Peyer's patch (tissue), 4 donors: ENCODE measurements around the gene STAP1. TPM values are rescaled to one million over a fixed set of nuclear protein-coding genes. Genes with fewer than 3 reads are reported as not detected.
"Not testable (repeated sequence)": the region's sequence is repeated elsewhere in the genome, so short reads cannot be mapped to it uniquely, and the experiment has no call there.

ENCODE experiments used
- DNase-seq, 3 donors: peaks; one replicate each; pipeline ENCODE4 v3.0.0-alpha.2; 2017 to 2019
- H3K27ac ChIP-seq, 4 donors: fragments of 200-600 bp; sonication (generic); one replicate each; pipeline ENCODE4 v1.5.1; 2016 to 2019
- H3K27me3 ChIP-seq, 2 donors: fragments of 200-600 bp; sonication (generic); one replicate each; pipeline ENCODE4 v1.5.1; 2019
- H3K36me3 ChIP-seq, 3 donors: fragments of 200-600 bp; sonication (generic); one replicate each; pipeline ENCODE4 v1.5.1; 2016 to 2019
- H3K4me1 ChIP-seq, 4 donors: fragments of 200-600 bp; sonication (generic); one replicate each; pipeline ENCODE4 v1.5.1; 2016 to 2019
- H3K4me3 ChIP-seq, 4 donors: fragments of 200-600 bp; sonication (generic); 1 replicate in 3 of 4; 2 replicates in 1 of 4; pipeline ENCODE4 v1.5.1; 2016 to 2019; ENCODE audit warnings: mild to moderate bottlenecking in 1 of 4
- H3K9me3 ChIP-seq, 4 donors: fragments of 200-600 bp; sonication (generic); one replicate each; pipeline ENCODE4 v1.5.1; 2016 to 2019; ENCODE audit warnings: mild to moderate bottlenecking in 1 of 4
- CTCF ChIP-seq, 6 experiments: fragments of 450-650 bp in 4 of 6; fragments of 200-600 bp in 2 of 6; sonication (generic) in 1 of 6; IDR thresholded peaks; one replicate each; pipeline ENCODE4 v1.5.1; 2017 to 2019; ENCODE audit warnings: antibody characterized with exemption in 6 of 6, mild to moderate bottlenecking in 3 of 6, moderate library complexity in 1 of 6
- POLR2A ChIP-seq, 2 donors: fragments of 450-650 bp; IDR thresholded peaks; one replicate each; pipeline ENCODE4 v1.5.1; 2017; ENCODE audit warnings: antibody characterized with exemption in 2 of 2, mild to moderate bottlenecking in 2 of 2, moderate library complexity in 2 of 2
- total RNA-seq, 4 donors: library from RNA; depleted of rRNA; stranded (reverse); fragments of >200 nt; gene quantifications; one replicate each; pipeline ENCODE4 v1.1.0, GENCODE V29; 2016

The STAP1 gene
- total RNA-seq, 4 donors from 2014 or later = 1.5 to 13.2 TPM; not detected in 2

GRCh38 chr4:67549123-67549522 is 9.4 kb upstream of the STAP1 start:
- Histone ChIP-seq H3K27ac (no peak overlapping the region), H3K27me3 (no peaks in the 10 kb centered on the region), H3K4me3 (no peak overlapping the region), H3K4me1 (peaks cover 0 to under 1% (median 0%) of the 10 kb centered on the region in 4 donors), H3K9me3 (no peaks in the 10 kb centered on the region), H3K36me3 (no peaks in the 10 kb centered on the region)
- peak in 5 of 6 experiments; percentile 33 to 52 (median 45) for TF ChIP-seq CTCF (IDR thresholded peaks at IDR 0.05)
- no peak for TF ChIP-seq POLR2A (IDR thresholded peaks at IDR 0.05)
- no peak for DNase-seq

GRCh38 chr4:67550451-67550850 is 8.1 kb upstream of the STAP1 start:
- H3K9me3 ChIP-seq = no peaks in the 10 kb centered on the region
- H3K27ac ChIP-seq = peak overlapping the region in 2 of 4 donors; percentile 16 to 71
- peak overlapping the region in 2 of 4 donors; percentile 14 to 29 for H3K4me3 ChIP-seq
- no peaks in the 10 kb centered on the region for H3K36me3 ChIP-seq
- no peak for TF ChIP-seq CTCF (IDR thresholded peaks at IDR 0.05)
- TF ChIP-seq POLR2A (IDR thresholded peaks at IDR 0.05) = no peak
- no peaks in the 10 kb centered on the region for H3K27me3 ChIP-seq
- H3K4me1 ChIP-seq = no peaks in the 10 kb centered on the region
- no peak for DNase-seq

- Histone ChIP-seq H3K4me1 (no peaks in the 10 kb centered on the region), H3K27me3 (no peaks in the 10 kb centered on the region), H3K4me3 (no peak overlapping the region), H3K27ac (peak overlapping the region in 1 of 4 donors; percentile 33), H3K36me3 (no peaks in the 10 kb centered on the region), H3K9me3 (no peaks in the 10 kb centered on the region)
- no peak for TF ChIP-seq CTCF (IDR thresholded peaks at IDR 0.05)
- TF ChIP-seq POLR2A (IDR thresholded peaks at IDR 0.05) = no peak
- no peak for DNase-seq
Observed at GRCh38 chr4:67550857-67551256, 7.7 kb upstream of the STAP1 start.

- DNase-seq, H3K27me3 ChIP-seq, H3K4me3 ChIP-seq, H3K4me1 ChIP-seq, H3K36me3 ChIP-seq, H3K9me3 ChIP-seq: not testable (repeated sequence)
- peak overlapping the region in 1 of 4 donors; percentile 32 for H3K27ac ChIP-seq
Observed at GRCh38 chr4:67552146-67552792, 6.3 kb upstream of the STAP1 start.

GRCh38 chr4:67554096-67554495 is 4.4 kb upstream of the STAP1 start:
- Histone ChIP-seq H3K27me3 (no peaks in the 10 kb centered on the region), H3K4me1 (no peaks in the 10 kb centered on the region), H3K4me3 (no peak overlapping the region), H3K36me3 (no peaks in the 10 kb centered on the region), H3K27ac (no peak overlapping the region), H3K9me3 (no peaks in the 10 kb centered on the region)
- DNase-seq = no peak
- TF ChIP-seq POLR2A (IDR thresholded peaks at IDR 0.05) (no peak), CTCF (IDR thresholded peaks at IDR 0.05) (no peak)

- no peaks in the 10 kb centered on the region for H3K36me3 ChIP-seq
- no peak overlapping the region for H3K4me3 ChIP-seq
- H3K9me3 ChIP-seq = no peaks in the 10 kb centered on the region
- no peaks in the 10 kb centered on the region for H3K4me1 ChIP-seq
- no peak for DNase-seq
- H3K27me3 ChIP-seq = no peaks in the 10 kb centered on the region
- TF ChIP-seq CTCF (IDR thresholded peaks at IDR 0.05) (no peak), POLR2A (IDR thresholded peaks at IDR 0.05) (no peak)
- no peak overlapping the region for H3K27ac ChIP-seq
Observed at GRCh38 chr4:67555447-67555846, 3.1 kb upstream of the STAP1 start.
